SH-SY5Y (cell line): ENCODE data around the gene SLC30A5.

ENCODE experiments used
- GATA2 ChIP-seq: IDR thresholded peaks from 2 replicates; pipeline ENCODE4 v1.6.1; 2011; ENCODE audit warnings: mild to moderate bottlenecking, low read depth, low read length
- GATA3 ChIP-seq: IDR thresholded peaks from 2 replicates; pipeline ENCODE4 v1.6.1; 2011; ENCODE audit warnings: low read depth, mild to moderate bottlenecking, low read length, moderate library complexity

DNA sequence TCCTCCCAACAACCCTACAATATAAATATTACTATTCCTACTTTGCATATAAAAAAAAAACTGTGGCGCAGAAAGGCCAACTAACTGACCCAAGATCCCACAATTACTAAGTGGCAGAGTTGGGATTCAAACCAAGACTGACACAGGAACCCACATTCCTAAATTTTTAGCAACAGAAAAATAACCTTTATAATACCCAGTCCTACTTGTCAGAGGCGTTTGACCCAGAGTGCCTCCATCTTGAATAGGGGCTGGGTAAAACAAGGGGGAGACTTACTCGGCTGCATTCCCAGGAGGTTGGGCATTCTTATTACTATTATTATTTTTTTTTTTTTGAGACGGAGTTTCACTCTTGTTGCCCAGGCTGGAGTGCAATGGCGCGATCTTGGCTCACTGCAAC is 2.0 kb upstream of the SLC30A5 start:
- TF ChIP-seq GATA2: no peak
- no peak for TF ChIP-seq GATA3
